ENCODE results near the gene FAM117B. TPM values are rescaled to one million over a fixed set of nuclear protein-coding genes. Genes with fewer than 3 reads are reported as not detected.

Gene FAM117B
- 13.0 TPM for total RNA-seq (ENCODE audit: unreplicated experiment)
- long read RNA-seq, partial matches to known transcripts: 0 of 2 reads
- long read RNA-seq, other reads (novel, unspliced or antisense): 2 of 2 reads

DNA sequence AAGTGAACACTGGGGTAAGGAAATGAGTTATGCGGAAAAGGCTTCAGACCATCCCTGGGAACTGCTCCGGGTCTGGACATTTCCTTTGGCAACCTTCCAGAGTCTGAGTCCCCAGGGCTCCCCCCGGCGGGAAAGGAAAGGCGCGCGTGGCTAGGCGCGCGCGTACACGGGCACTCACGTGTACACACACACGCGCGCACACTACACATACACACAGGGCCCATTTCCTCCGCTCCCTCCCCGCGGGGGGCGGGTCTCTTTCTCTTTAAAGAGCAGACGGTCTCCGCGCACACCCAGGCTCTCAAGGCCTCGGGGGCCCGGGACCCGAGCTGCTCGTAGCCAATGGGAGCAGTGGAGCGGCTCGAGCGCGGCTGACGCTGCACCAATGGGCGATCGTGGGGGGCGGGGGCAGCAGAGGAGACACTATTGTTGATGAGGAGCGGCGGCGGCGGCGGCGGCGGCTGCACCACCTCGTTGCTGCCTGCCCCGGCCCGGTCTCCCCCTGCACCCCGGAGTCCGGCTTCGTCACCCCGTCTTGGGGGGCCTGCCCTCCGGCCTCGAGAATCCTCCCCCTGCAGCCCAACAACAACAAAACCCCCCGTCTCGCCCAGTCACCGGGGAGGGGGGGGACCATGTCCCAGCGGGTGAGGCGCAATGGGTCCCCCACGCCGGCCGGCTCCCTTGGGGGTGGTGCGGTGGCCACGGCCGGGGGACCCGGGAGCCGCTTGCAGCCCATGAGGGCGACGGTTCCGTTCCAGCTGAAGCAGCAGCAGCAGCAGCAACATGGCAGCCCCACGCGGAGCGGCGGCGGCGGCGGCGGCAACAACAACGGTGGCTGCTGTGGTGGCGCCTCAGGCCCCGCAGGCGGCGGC is at the start of gene FAM117B:
Gene FAM117B, plus strand, starts transcription at position 414 of the 872 bp plus-strand sequence. Its CDS starts 219 bp downstream, at position 633.
- Mint-ChIP-seq H3K36me3 (ENCODE audit: low read depth, unreplicated experiment) (peaks cover 8% of the 10 kb centered on the region), H3K9me3 (ENCODE audit: unreplicated experiment) (no peaks in the 10 kb centered on the region), H3K27me3 (ENCODE audit: unreplicated experiment) (peaks cover 8% of the 10 kb centered on the region), H3K4me3 (ENCODE audit: unreplicated experiment) (peak within 1 kb of the TSS; percentile 97), H3K27ac (ENCODE audit: unreplicated experiment) (peak within 1 kb of the TSS; percentile 90), H3K4me1 (ENCODE audit: unreplicated experiment) (peaks cover 20% of the 10 kb centered on the region)
- DNase-seq (ENCODE audit: low spot score): peak; percentile 97
- TF ChIP-seq, protein P1, sequence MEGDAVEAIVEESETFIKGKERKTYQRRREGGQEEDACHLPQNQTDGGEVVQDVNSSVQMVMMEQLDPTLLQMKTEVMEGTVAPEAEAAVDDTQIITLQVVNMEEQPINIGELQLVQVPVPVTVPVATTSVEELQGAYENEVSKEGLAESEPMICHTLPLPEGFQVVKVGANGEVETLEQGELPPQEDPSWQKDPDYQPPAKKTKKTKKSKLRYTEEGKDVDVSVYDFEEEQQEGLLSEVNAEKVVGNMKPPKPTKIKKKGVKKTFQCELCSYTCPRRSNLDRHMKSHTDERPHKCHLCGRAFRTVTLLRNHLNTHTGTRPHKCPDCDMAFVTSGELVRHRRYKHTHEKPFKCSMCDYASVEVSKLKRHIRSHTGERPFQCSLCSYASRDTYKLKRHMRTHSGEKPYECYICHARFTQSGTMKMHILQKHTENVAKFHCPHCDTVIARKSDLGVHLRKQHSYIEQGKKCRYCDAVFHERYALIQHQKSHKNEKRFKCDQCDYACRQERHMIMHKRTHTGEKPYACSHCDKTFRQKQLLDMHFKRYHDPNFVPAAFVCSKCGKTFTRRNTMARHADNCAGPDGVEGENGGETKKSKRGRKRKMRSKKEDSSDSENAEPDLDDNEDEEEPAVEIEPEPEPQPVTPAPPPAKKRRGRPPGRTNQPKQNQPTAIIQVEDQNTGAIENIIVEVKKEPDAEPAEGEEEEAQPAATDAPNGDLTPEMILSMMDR (IDR thresholded peaks at IDR 0.05; ENCODE audit: unreplicated experiment): no peak

DNA sequence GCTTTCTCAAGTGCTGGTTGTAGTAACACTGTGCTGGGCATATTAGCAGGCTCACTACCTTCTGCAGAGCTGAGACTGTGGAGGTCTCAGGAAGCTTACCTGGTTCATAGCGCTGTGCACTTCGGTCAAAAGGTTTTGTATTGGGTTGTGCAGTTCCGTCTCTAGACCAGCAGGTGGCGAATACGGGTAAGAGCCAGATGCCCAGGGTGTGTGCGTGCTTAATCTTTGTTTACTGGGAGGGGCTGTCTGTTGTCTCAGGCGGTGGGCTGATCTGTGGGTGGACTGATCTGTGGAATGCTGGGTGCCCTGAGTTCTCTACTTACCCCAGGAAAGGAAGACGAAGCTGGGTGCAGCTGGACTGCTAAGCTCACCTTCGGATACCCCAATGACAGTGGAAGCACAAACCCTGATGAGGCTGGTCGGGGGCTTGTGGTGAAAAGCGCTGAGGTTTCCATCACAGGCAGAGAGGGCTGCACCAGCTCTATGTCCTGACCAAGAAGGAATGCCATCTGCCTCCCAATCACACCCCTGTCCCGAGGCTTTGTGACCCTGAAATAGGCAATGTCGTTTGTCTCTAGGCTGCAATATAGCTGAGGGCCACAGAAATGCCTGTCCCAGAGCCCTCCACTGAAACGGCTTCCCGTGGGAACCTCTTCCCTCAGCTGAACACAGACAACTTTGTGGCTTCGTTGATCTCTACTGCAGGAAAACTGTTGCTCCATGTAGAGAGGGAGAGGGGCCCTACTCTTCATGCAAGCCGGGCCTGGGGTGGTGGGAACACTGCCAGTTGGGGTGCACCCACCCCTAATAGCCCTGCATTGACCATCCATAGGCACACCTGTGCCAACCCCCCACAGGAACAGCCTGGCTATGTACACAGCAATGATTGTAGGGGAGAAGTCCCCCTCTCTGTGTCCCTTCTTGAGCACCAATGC is 45.9 kb upstream of the FAM117B start:
- no peaks in the 10 kb centered on the region for H3K9me3 Mint-ChIP-seq (ENCODE audit: unreplicated experiment)
- H3K27ac Mint-ChIP-seq (ENCODE audit: unreplicated experiment): no peak overlapping the region
- TF ChIP-seq, protein P1 (IDR thresholded peaks at IDR 0.05; ENCODE audit: unreplicated experiment): peak; percentile 91
- peaks cover 2% of the 10 kb centered on the region for H3K27me3 Mint-ChIP-seq (ENCODE audit: unreplicated experiment)
- H3K36me3 Mint-ChIP-seq (ENCODE audit: low read depth, unreplicated experiment): no peaks in the 10 kb centered on the region
- peaks cover 5% of the 10 kb centered on the region for H3K4me1 Mint-ChIP-seq (ENCODE audit: unreplicated experiment)
- peak; percentile 58 for DNase-seq (ENCODE audit: low spot score)
- no peak overlapping the region for H3K4me3 Mint-ChIP-seq (ENCODE audit: unreplicated experiment)

DNA sequence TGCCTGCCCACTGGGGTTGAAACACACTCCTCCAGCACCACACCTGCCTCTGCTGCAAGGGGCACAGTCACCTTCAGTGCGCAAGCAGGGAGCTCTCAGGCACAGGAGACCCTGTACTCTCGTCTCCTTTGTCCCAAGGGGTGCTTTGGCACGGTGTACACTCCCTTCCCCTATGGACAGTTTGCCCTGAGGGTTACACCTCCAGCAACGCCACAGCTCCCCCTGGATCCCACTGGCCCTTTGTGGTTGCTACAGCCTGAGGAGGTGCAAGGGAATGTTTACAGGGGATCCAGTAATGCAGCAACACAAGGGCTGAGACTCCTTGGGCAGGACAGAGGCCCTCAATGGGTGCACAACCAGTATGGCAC is 45.2 kb upstream of the FAM117B start:
- DNase-seq (ENCODE audit: low spot score): no peak
- TF ChIP-seq, protein P1 (IDR thresholded peaks at IDR 0.05; ENCODE audit: unreplicated experiment): no peak
- Mint-ChIP-seq H3K27me3 (ENCODE audit: unreplicated experiment) (peaks cover 2% of the 10 kb centered on the region), H3K4me1 (ENCODE audit: unreplicated experiment) (peaks cover 5% of the 10 kb centered on the region), H3K36me3 (ENCODE audit: low read depth, unreplicated experiment) (no peaks in the 10 kb centered on the region), H3K27ac (ENCODE audit: unreplicated experiment) (no peak overlapping the region), H3K4me3 (ENCODE audit: unreplicated experiment) (no peak overlapping the region), H3K9me3 (ENCODE audit: unreplicated experiment) (no peaks in the 10 kb centered on the region)

DNA sequence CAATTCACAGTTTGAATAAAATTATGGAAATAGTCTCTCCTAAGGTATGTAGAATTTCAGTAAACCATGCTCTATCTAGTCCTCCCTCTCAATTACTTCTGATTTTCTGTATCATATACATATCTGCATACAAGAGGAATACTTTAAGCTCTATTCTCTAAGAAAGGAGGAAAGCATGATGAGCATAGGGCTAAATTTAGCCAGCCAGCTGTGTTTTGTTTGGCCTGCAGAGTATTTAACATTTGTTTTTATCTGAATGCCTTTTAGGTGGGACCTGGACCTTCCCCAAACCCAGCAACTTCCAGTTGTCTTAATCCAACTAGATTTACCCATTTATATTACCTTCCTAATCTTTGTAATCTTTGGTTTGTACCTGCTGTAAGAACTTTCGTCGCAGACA is 42.2 kb upstream of the FAM117B start:
- H3K27ac Mint-ChIP-seq (ENCODE audit: unreplicated experiment): no peak overlapping the region
- H3K9me3 Mint-ChIP-seq (ENCODE audit: unreplicated experiment): no peaks in the 10 kb centered on the region
- no peaks in the 10 kb centered on the region for H3K36me3 Mint-ChIP-seq (ENCODE audit: low read depth, unreplicated experiment)
- peaks cover 2% of the 10 kb centered on the region for H3K27me3 Mint-ChIP-seq (ENCODE audit: unreplicated experiment)
- TF ChIP-seq, protein P1 (IDR thresholded peaks at IDR 0.05; ENCODE audit: unreplicated experiment): no peak
- no peak overlapping the region for H3K4me3 Mint-ChIP-seq (ENCODE audit: unreplicated experiment)
- no peak for DNase-seq (ENCODE audit: low spot score)
- peaks cover 5% of the 10 kb centered on the region for H3K4me1 Mint-ChIP-seq (ENCODE audit: unreplicated experiment)
